ENCODE results near the gene TTC3. TPM values are rescaled to one million over a fixed set of nuclear protein-coding genes. Genes with fewer than 3 reads are reported as not detected.

Gene TTC3
- total and polyA plus RNA-seq, 10 of the 15 experiments (the other 5 are each of a cell fraction or from before 2014, with no cell fraction given): 23.1 to 94.9 (median 72.7) TPM

DNA sequence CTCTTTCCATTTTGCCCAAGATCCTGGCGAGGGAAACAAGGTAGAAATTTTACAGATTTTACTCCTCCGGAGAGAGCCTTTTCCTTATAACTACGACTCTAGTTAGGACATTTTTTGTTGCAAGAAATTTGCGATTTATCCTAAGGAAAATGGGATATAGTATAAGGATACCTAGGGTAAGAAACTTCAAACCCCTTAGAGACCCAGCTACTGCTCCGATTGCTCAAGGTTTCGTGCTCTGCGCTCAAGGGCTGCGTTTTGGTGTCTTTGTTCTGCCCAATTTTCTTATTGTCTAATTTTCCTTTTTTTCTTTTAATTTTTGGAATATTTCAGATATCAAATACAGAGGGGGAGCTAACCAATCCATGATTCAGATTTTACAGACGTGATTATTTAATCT lies 1.5 kb downstream of the TTC3 start:
- Histone ChIP-seq H3K9ac (ENCODE audit: control insufficient read depth, insufficient read depth, low read length) (peak overlapping the region; percentile 90), H2AFZ (ENCODE audit: control insufficient read depth, low read depth, low read length) (no peak overlapping the region)
- SMC1A ChIA-PET (ENCODE audit: uncharacterized antibody, unreplicated experiment): interaction anchor here (1.7 kb wide), 1 partner anchor 98 kb away, joined by 6 read pairs; no protein-coding TSS in a partner anchor

More for the DNA sequence above, 1.5 kb downstream of the TTC3 start:
- ChIA-PET POLR2A (no interaction called here), CTCF (interaction anchor here (1.8 kb wide), 1 partner anchor 97 kb away, joined by 8 read pairs; no protein-coding TSS in a partner anchor), RAD21 (ENCODE audit: unreplicated experiment) (no interaction called here)
- ATAC-seq: no peak
- H3K79me2 ChIP-seq (ENCODE audit: control insufficient read depth, insufficient read depth, low read length): peaks cover 67% of the 10 kb centered on the region
- no peaks in the 10 kb centered on the region for H3K9me3 ChIP-seq (replicated peaks; ENCODE audit: control insufficient read depth, insufficient read depth, low read length)
- in situ Hi-C loops (cut with MboI): no loop called here
- no peaks in the 10 kb centered on the region for H3K27me3 ChIP-seq (replicated peaks in 1 of 2; ENCODE audit: control insufficient read depth in 2 of 2, insufficient read depth in 2 of 2, low read length in 1 of 2)
- BruUV-seq (replicated peaks): TSS peak; percentile 49
- DNase-seq (ENCODE audit: low read depth, low spot score): no peak
- peak overlapping the region; percentile 90 for H3K4me3 ChIP-seq
- intact Hi-C loops (cut with micrococcal nuclease; ENCODE audit: unreplicated experiment): loop anchor here (5.0 kb wide), 1 partner anchor 87 kb away; no protein-coding TSS in a partner anchor
- no peaks in the 10 kb centered on the region; a peak in 1 of 4 replicates for H3K36me3 ChIP-seq (ENCODE audit: control insufficient read depth in 2 of 2, insufficient read depth in 2 of 2, low read length in 1 of 2)
- H3K4me2 ChIP-seq (ENCODE audit: control insufficient read depth, insufficient read depth): peak overlapping the region; percentile 85
- 54% methylated on average over 9 of the region's 9 CpGs for WGBS (ENCODE audit: insufficient coverage, insufficient replicate concordance, low lambda C conversion rate, missing lambda C conversion rate)
- peak overlapping the region; percentile 4; the same call in 1 of the 2 replicates for H3K27ac ChIP-seq (ENCODE audit: control insufficient read depth, insufficient read depth)
- TF ChIP-seq ZBED1 (IDR thresholded peaks at IDR 0.05; ENCODE audit: borderline replicate concordance) (no peak), MYB (IDR thresholded peaks at IDR 0.05; ENCODE audit: borderline replicate concordance, low read depth, low read length) (no peak), PAX8 (IDR thresholded peaks at IDR 0.05) (no peak), HDGF (IDR thresholded peaks at IDR 0.05) (no peak)
- TF ChIP-seq, protein P1, sequence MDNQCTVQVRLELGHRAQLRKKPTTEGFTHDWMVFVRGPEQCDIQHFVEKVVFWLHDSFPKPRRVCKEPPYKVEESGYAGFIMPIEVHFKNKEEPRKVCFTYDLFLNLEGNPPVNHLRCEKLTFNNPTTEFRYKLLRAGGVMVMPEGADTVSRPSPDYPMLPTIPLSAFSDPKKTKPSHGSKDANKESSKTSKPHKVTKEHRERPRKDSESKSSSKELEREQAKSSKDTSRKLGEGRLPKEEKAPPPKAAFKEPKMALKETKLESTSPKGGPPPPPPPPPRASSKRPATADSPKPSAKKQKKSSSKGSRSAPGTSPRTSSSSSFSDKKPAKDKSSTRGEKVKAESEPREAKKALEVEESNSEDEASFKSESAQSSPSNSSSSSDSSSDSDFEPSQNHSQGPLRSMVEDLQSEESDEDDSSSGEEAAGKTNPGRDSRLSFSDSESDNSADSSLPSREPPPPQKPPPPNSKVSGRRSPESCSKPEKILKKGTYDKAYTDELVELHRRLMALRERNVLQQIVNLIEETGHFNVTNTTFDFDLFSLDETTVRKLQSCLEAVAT (IDR thresholded peaks at IDR 0.05): peak; percentile 49; the same call in 1 of the 2 replicates
- TF ChIP-seq, protein P2, sequence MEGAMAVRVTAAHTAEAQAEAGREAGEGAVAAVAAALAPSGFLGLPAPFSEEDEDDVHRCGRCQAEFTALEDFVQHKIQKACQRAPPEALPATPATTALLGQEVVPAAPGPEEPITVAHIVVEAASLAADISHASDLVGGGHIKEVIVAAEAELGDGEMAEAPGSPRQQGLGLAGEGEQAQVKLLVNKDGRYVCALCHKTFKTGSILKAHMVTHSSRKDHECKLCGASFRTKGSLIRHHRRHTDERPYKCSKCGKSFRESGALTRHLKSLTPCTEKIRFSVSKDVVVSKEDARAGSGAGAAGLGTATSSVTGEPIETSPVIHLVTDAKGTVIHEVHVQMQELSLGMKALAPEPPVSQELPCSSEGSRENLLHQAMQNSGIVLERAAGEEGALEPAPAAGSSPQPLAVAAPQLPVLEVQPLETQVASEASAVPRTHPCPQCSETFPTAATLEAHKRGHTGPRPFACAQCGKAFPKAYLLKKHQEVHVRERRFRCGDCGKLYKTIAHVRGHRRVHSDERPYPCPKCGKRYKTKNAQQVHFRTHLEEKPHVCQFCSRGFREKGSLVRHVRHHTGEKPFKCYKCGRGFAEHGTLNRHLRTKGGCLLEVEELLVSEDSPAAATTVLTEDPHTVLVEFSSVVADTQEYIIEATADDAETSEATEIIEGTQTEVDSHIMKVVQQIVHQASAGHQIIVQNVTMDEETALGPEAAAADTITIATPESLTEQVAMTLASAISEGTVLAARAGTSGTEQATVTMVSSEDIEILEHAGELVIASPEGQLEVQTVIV (IDR thresholded peaks at IDR 0.05; ENCODE audit: borderline replicate concordance, partially characterized antibody): no peak
- no peaks in the 10 kb centered on the region; the same call in 1 of the 2 replicates for H3K4me1 ChIP-seq (ENCODE audit: control insufficient read depth, insufficient read depth, low read length)
- H4K20me1 ChIP-seq (ENCODE audit: control insufficient read depth, insufficient read depth): no peaks in the 10 kb centered on the region
- FAIRE-seq: no peak

All from GM12878 (cell line).